RWPE2 (cell line): ENCODE data around the gene ARMC10.

Experiments used
- ATAC-seq: fragments of 200-7000 bp; cut with Tn5 transposase; 3 replicates; pipeline ENCODE4 v1.9.1; 2021; ENCODE audit warnings: low read depth
- DNase-seq: peaks from one replicate; pipeline ENCODE4 v3.0.0-alpha.2; 2020; ENCODE audit warnings: low spot score
- H3K27ac ChIP-seq: fragments of 450-650 bp; 2 replicates; pipeline ENCODE4 v1.5.1; 2017; ENCODE audit warnings: mild to moderate bottlenecking; ENCODE audit not compliant: poor library complexity, severe bottlenecking
- H3K27me3 ChIP-seq: fragments of 250-450 bp; sonication (Bioruptor Pico); 2 replicates; pipeline ENCODE4 v1.5.1; 2021; ENCODE audit warnings: mild to moderate bottlenecking, moderate library complexity; ENCODE audit not compliant: insufficient read depth, poor library complexity, severe bottlenecking
- H3K36me3 ChIP-seq: fragments of 250-450 bp; sonication (Bioruptor Pico); 2 replicates; pipeline ENCODE4 v1.5.1; 2020; ENCODE audit warnings: low read depth, mild to moderate bottlenecking, moderate library complexity
- H3K4me1 ChIP-seq: fragments of 250-450 bp; sonication (Bioruptor Pico); 2 replicates; pipeline ENCODE4 v1.5.1; 2021; ENCODE audit warnings: mild to moderate bottlenecking, moderate library complexity; ENCODE audit not compliant: insufficient read depth, poor library complexity, severe bottlenecking
- H3K4me3 ChIP-seq: fragments of 250-450 bp; sonication (Bioruptor Pico); 2 replicates; pipeline ENCODE4 v1.5.1; 2021; ENCODE audit warnings: mild to moderate bottlenecking, moderate library complexity; ENCODE audit not compliant: severe bottlenecking
- H3K9me3 ChIP-seq: fragments of 250-450 bp; sonication (Bioruptor Pico); 2 replicates; pipeline ENCODE4 v1.5.1; 2021; ENCODE audit warnings: mild to moderate bottlenecking, moderate library complexity; ENCODE audit not compliant: severe bottlenecking
- CTCF ChIP-seq: fragments of 450-650 bp; IDR thresholded peaks from one replicate; pipeline ENCODE4 v1.5.1; 2017; ENCODE audit warnings: mild to moderate bottlenecking, moderate library complexity; ENCODE audit not compliant: poor library complexity, severe bottlenecking

ARMC10 gene

GRCh38 chr7:103071000-103071399 is 3.9 kb upstream of the ARMC10 start:
- no peak for ATAC-seq
- H3K27me3 ChIP-seq: no peaks in the 10 kb centered on the region
- H3K36me3 ChIP-seq: no peaks in the 10 kb centered on the region

GRCh38 chr7:103073989-103074518 is 886 bp upstream of the ARMC10 start:
- H3K4me3 ChIP-seq: peak overlapping the region; percentile 98
- H3K27me3 ChIP-seq: no peaks in the 10 kb centered on the region
- DNase-seq (no peak), ATAC-seq (peak; percentile 3; the same call in 1 of the 3 replicates)
- H3K27ac ChIP-seq: peak overlapping the region; percentile 74
- no peaks in the 10 kb centered on the region for H3K9me3 ChIP-seq
- H3K4me1 ChIP-seq: no peaks in the 10 kb centered on the region
- H3K36me3 ChIP-seq: peaks cover 4% of the 10 kb centered on the region; the same call in 1 of the 2 replicates
- no peak for TF ChIP-seq CTCF

More at GRCh38 chr7:103071000-103071399, 3.9 kb upstream of the ARMC10 start:
- no peaks in the 10 kb centered on the region for H3K9me3 ChIP-seq
- TF ChIP-seq CTCF: no peak
- DNase-seq: no peak
- no peak overlapping the region for H3K27ac ChIP-seq
- no peak overlapping the region for H3K4me3 ChIP-seq
- H3K4me1 ChIP-seq: no peaks in the 10 kb centered on the region

- ATAC-seq (peak; percentile 52), DNase-seq (peak; percentile 54)
- Histone ChIP-seq H3K4me1 (no peaks in the 10 kb centered on the region), H3K9me3 (no peaks in the 10 kb centered on the region), H3K27me3 (no peaks in the 10 kb centered on the region), H3K27ac (peak overlapping the region; percentile 74), H3K36me3 (peaks cover 4% of the 10 kb centered on the region; the same call in 1 of the 2 replicates), H3K4me3 (peak overlapping the region; percentile 98)
- no peak for TF ChIP-seq CTCF
These were observed 488 bp downstream of the ARMC10 start for GRCh38 chr7:103075337-103075918.

- ATAC-seq: no peak
These were observed 1.8 kb downstream of the ARMC10 start for GRCh38 chr7:103076764-103077163.

More at GRCh38 chr7:103076764-103077163, 1.8 kb downstream of the ARMC10 start:
- no peaks in the 10 kb centered on the region for H3K9me3 ChIP-seq
- H3K27ac ChIP-seq: no peak overlapping the region
- TF ChIP-seq CTCF: no peak
- peaks cover 7% of the 10 kb centered on the region for H3K36me3 ChIP-seq
- DNase-seq: no peak
- H3K4me1 ChIP-seq: no peaks in the 10 kb centered on the region
- no peaks in the 10 kb centered on the region for H3K27me3 ChIP-seq
- no peak overlapping the region for H3K4me3 ChIP-seq
